Keratinocyte (primary cell): ENCODE measurements around the gene FRAT2. TPM values are rescaled to one million over a fixed set of nuclear protein-coding genes. Genes with fewer than 3 reads are reported as not detected.
"Not testable (repeated sequence)": the region's sequence is repeated elsewhere in the genome, so short reads cannot be mapped to it uniquely, and the experiment has no call there.

ENCODE experiments used
- DNase-seq: peaks from one replicate; pipeline ENCODE4 v3.0.0-alpha.2; 2011; ENCODE audit warnings: low read depth, missing footprints, low spot score
- FAIRE-seq: peaks from 2 replicates; lab custom pipeline; 2011; peaks lifted over from hg19 to GRCh38; lab: Jason Lieb, UNC
- H2AFZ ChIP-seq: 2 replicates; pipeline ENCODE4 v1.6.0; 2012; ENCODE audit warnings: low read length, control low read depth, inconsistent platforms; ENCODE audit not compliant: control insufficient read depth
- H3K27ac ChIP-seq: 2 replicates; pipeline ENCODE4 v1.5.1; 2011; ENCODE audit warnings: low read length; ENCODE audit not compliant: control insufficient read depth, insufficient read depth
- H3K27me3 ChIP-seq: 3 replicates; pipeline ENCODE4 v1.6.0; 2011; ENCODE audit warnings: low read length; ENCODE audit not compliant: control insufficient read depth, insufficient read depth; ENCODE audit errors: extremely low read depth
- H3K36me3 ChIP-seq, 2 experiments: 2 replicates in 1 of 2; 3 replicates in 1 of 2; pipeline ENCODE4 v1.5.1; 2011; ENCODE audit warnings: low read length in 2 of 2, mild to moderate bottlenecking in 1 of 2; ENCODE audit not compliant: control insufficient read depth in 2 of 2, insufficient read depth in 2 of 2; ENCODE audit errors: extremely low read depth in 1 of 2
- H3K4me1 ChIP-seq: 3 replicates; pipeline ENCODE4 v1.5.1; 2011; ENCODE audit warnings: low read length; ENCODE audit not compliant: control insufficient read depth, insufficient read depth; ENCODE audit errors: extremely low read depth
- H3K4me2 ChIP-seq: 3 replicates; pipeline ENCODE4 v1.6.0; 2011; ENCODE audit warnings: low read depth, low read length; ENCODE audit not compliant: control insufficient read depth, insufficient read depth; ENCODE audit errors: extremely low read depth
- H3K4me3 ChIP-seq, 3 experiments: fragments of 200-600 bp in 1 of 3; sonication (generic) in 1 of 3; 2 replicates in 2 of 3; 3 replicates in 1 of 3; pipeline ENCODE4 v1.5.1; 2011 to 2016; ENCODE audit warnings: low read length in 3 of 3, mild to moderate bottlenecking in 3 of 3, control low read depth in 2 of 3, inconsistent platforms in 1 of 3, low read depth in 1 of 3, mixed read lengths in 1 of 3, mixed run types in 1 of 3, moderate library complexity in 1 of 3; ENCODE audit not compliant: control insufficient read depth in 2 of 3, insufficient read depth in 2 of 3; ENCODE audit errors: extremely low read depth in 1 of 3
- H3K79me2 ChIP-seq: 2 replicates; pipeline ENCODE4 v1.6.0; 2012; ENCODE audit warnings: low read length; ENCODE audit not compliant: control insufficient read depth, insufficient read depth
- H3K9ac ChIP-seq: 3 replicates; pipeline ENCODE4 v1.6.0; 2011; ENCODE audit warnings: low read length; ENCODE audit not compliant: control insufficient read depth, insufficient read depth; ENCODE audit errors: extremely low read depth
- H3K9me1 ChIP-seq: 3 replicates; pipeline ENCODE4 v1.6.0; 2011; ENCODE audit warnings: low read length; ENCODE audit not compliant: control insufficient read depth, insufficient read depth; ENCODE audit errors: extremely low read depth
- H3K9me3 ChIP-seq: 2 replicates; pipeline ENCODE4 v1.5.1; 2012; ENCODE audit warnings: low read depth, low read length; ENCODE audit not compliant: control insufficient read depth
- H4K20me1 ChIP-seq: 3 replicates; pipeline ENCODE4 v1.6.0; 2011; ENCODE audit warnings: low read length; ENCODE audit not compliant: control insufficient read depth, insufficient read depth; ENCODE audit errors: extremely low read depth
- EZH2 ChIP-seq: IDR thresholded peaks from one replicate; pipeline ENCODE4 v1.6.1; 2012; ENCODE audit warnings: inconsistent platforms, mild to moderate bottlenecking, low read length, moderate library complexity
- dilution Hi-C: fragments of 300-500 bp; cut with MboI; formaldehyde crosslinking; loops from one replicate; pipeline ENCODE4 v1.7.0; 2020; ENCODE audit warnings: low sequenced_read_pairs; ENCODE audit not compliant: extremely low pct_ligation_motif_present
- polyA plus RNA-seq, 5 experiments: library from polyadenylated mRNA; depleted of rRNA in 3 of 5; stranded (reverse) in 3 of 5; stranded (forward) in 1 of 5; unstranded in 1 of 5; fragments of >200 nt; gene quantifications; 1 replicate in 1 of 5; 2 replicates in 3 of 5; 3 replicates in 1 of 5; pipeline versions ENCODE4 v1.2.1 to v1.2.3, GENCODE V29; 2011 to 2012; ENCODE audit warnings: missing spikeins in 2 of 5, low read depth in 1 of 5, low replicate concordance in 1 of 5
- TF ChIP-seq, protein P1 (sequence below), 3 experiments: IDR thresholded peaks in 1 of 3; conservative IDR thresholded peaks in 1 of 3; optimal IDR thresholded peaks in 1 of 3; 2 replicates in 2 of 3; 3 replicates in 1 of 3; pipeline versions ENCODE3 to v1.5.1; 2011; ENCODE audit warnings: low read length in 3 of 3, mild to moderate bottlenecking in 3 of 3, moderate library complexity in 2 of 3, control low read depth in 1 of 3, inconsistent platforms in 1 of 3; ENCODE audit not compliant: insufficient read depth in 2 of 3; ENCODE audit errors: extremely low read depth in 1 of 3

FRAT2 gene
- polyA plus RNA-seq, 1 donor (not counting 4 experiments of a cell fraction or from before 2014, with no cell fraction given) = 5.5 TPM

DNA sequence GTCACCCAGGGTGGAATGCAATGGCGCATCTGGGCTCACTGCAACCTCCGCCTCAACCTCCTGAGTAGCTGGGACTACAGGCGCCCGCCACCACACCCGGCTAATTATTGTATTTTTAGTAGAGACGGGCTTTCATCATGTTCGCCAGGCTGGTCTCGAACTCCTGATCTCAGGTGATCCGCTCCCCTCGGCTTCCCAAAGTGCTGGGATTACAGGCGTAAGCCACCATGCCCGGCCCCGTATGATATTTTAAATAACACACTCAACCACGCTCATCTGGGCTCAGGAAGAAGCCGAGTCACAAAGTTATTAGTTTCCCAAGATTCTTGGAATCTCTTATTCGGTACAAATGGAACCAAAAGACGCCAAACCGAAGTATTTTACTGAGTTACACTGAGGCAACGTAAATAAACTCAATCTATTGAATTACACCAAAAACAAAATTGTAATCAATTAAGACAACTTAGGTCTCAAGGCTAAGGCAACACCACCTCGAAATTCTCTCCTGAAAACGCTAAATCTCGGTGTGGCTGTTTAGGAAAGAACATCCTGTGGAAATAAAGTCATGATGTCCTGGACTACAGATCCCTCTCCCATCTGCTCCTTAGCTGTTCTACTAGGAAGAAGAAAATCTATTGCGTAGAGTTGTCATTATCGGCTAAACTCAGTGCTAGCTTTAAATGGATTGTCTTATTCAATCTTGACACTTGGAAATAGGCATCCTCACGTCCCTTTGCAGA is 43.0 kb downstream of the FRAT2 start:
- Histone ChIP-seq H3K36me3 (no peaks in the 10 kb centered on the region), H3K27ac (peak overlapping the region; percentile 87), H3K9ac (peak overlapping the region; percentile 88), H2AFZ (peak overlapping the region; percentile 84), H3K9me1 (no peaks in the 10 kb centered on the region), H3K4me1 (peaks cover 3% of the 10 kb centered on the region), H3K4me2 (peak overlapping the region; percentile 54), H3K79me2 (peaks cover 12% of the 10 kb centered on the region), H3K4me3 (peak overlapping the region; percentile 70 to 77 (median 74)), H4K20me1 (no peaks in the 10 kb centered on the region), H3K9me3 (no peaks in the 10 kb centered on the region), H3K27me3 (no peaks in the 10 kb centered on the region)
- FAIRE-seq (no peak), DNase-seq (no peak)
- TF ChIP-seq, protein P1, sequence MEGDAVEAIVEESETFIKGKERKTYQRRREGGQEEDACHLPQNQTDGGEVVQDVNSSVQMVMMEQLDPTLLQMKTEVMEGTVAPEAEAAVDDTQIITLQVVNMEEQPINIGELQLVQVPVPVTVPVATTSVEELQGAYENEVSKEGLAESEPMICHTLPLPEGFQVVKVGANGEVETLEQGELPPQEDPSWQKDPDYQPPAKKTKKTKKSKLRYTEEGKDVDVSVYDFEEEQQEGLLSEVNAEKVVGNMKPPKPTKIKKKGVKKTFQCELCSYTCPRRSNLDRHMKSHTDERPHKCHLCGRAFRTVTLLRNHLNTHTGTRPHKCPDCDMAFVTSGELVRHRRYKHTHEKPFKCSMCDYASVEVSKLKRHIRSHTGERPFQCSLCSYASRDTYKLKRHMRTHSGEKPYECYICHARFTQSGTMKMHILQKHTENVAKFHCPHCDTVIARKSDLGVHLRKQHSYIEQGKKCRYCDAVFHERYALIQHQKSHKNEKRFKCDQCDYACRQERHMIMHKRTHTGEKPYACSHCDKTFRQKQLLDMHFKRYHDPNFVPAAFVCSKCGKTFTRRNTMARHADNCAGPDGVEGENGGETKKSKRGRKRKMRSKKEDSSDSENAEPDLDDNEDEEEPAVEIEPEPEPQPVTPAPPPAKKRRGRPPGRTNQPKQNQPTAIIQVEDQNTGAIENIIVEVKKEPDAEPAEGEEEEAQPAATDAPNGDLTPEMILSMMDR (optimal IDR thresholded peaks at IDR 0.05 in 1 of 3, IDR thresholded peaks at IDR 0.05 in 1 of 3, conservative IDR thresholded peaks at IDR 0.05 in 1 of 3; ENCODE audit: extremely low read depth in 1 of 3, insufficient read depth in 2 of 3, low read length in 3 of 3) = no peak
- TF ChIP-seq EZH2 = no peak
- dilution Hi-C loops = no loop called here

DNA sequence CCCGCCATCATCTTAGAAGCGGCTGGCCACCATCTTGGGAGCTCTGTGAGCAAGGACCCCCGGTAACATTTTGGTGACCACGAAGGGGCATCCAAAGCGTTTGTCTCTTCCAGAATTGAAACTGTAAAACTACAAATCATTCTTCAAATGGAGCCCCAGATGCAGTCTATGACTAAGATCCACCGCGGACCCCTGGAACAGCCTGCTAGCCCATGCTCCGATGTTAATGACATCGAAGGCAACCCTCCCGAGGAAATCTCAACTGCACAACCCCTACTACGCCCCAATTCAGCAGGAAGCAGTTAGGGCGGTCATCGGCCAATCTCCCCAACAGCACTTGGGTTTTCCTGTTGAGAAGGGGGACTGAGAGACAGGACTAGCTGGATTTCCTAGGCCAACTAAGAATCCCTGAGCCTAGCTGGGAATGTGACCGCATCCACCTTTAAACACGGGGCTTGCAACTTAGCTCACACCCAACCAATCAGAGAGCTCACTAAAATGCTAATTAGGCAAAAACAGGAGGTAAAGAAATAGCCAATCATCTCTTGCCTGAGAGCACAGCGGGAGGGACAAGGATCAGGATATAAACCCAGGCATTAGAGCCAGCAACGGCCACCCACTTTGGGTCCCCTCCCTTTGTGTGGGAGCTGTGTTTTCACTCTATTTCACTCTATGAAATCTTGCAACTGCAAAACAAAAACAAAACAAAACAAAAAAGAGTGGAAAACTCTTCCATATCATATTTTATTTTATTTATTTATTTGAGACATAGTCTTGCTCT is 43.8 kb downstream of the FRAT2 start:
- DNase-seq, H3K27me3 ChIP-seq, H4K20me1 ChIP-seq, H3K9ac ChIP-seq, H3K9me1 ChIP-seq, H3K4me1 ChIP-seq, FAIRE-seq, dilution Hi-C loops, H3K9me3 ChIP-seq, H3K27ac ChIP-seq, H2AFZ ChIP-seq, H3K36me3 ChIP-seq: not testable (repeated sequence)
- Histone ChIP-seq H3K4me3 (peak overlapping the region in 1 of 3 experiments; percentile 70), H3K4me2 (peak overlapping the region; percentile 54), H3K79me2 (peaks cover 12% of the 10 kb centered on the region)

DNA sequence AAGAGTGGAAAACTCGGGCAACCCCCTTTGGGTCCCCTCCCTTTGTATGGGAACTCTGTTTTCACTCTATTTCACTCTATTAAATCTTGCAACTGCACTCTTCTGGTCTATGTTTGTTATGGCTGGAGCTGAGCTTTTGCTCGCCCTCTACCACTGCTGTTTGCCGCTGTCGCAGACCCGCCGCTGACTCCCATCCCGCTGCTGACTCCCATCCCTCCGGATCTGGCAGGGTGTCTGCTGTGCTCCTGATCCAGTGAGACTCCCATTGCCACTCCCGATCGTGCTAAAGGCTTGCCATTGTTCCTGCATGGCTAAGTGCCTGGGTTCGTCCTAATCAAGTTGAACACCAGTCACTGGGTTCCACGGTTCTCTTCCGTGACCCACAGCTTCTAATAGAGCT is 44.5 kb downstream of the FRAT2 start:
- H3K9me3 ChIP-seq, H3K9ac ChIP-seq, H3K27ac ChIP-seq, H4K20me1 ChIP-seq, FAIRE-seq, dilution Hi-C loops, H3K4me2 ChIP-seq, H3K4me3 ChIP-seq, H3K36me3 ChIP-seq, H3K4me1 ChIP-seq, DNase-seq, H3K9me1 ChIP-seq, H3K27me3 ChIP-seq, H2AFZ ChIP-seq: not testable (repeated sequence)
- H3K79me2 ChIP-seq = peaks cover 12% of the 10 kb centered on the region
